Mammary epithelial cell (primary cell): Measurements from ENCODE around the gene LHFPL2.

ENCODE experiments used
- EZH2 ChIP-seq: IDR thresholded peaks from 2 replicates; pipeline ENCODE4 v1.6.1; 2012; ENCODE audit warnings: low read length, inconsistent platforms, borderline replicate concordance
- TF ChIP-seq, protein P1 (sequence below), 2 donors: IDR thresholded peaks in 1 of 2; conservative IDR thresholded peaks in 1 of 2; 2 replicates each; pipeline ENCODE4 v1.5.1; 2011 to 2012; ENCODE audit warnings: inconsistent platforms in 2 of 2, low read length in 2 of 2, mild to moderate bottlenecking in 2 of 2, control low read depth in 1 of 2, low read depth in 1 of 2; ENCODE audit not compliant: insufficient read depth in 1 of 2; ENCODE audit errors: extremely low read depth in 1 of 2

DNA sequence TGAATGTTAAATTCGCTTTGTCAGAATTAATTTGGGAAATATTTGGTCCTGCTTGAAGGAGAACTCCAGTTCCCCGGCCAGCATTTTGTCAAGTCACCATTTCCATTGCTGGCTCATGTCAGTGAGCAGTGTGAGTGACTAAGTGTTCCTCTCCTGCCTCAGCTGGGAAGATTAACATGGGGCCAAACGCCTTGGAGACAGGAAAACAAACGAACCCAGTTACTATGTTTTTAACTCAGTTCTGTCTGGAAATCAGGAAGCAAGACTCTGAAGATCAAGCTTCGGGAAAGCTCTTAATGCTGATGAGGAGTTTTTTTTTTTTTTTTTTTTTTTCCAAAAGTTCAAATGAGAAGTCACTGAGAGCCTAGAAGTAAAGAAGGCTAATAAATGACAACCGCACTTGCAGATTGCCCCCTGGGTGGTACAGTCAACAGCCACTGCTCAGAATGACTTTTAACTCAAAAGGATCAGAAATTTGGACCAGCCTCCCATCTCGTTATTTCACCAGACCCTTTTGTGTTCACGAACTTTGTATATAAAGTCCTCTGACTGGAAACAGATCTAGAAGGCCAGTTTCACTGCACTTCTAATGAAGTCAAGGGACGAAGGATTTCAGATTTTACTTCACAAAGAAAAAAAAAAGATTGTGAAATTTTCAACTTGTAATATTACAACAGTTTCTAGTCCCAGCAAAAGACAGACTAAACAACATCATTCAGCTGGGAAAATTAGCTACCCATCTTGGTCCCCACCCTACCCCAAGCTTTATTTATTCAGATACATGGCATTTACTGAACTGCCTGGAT is 121.3 kb downstream of the LHFPL2 start:
- TF ChIP-seq, protein P1, sequence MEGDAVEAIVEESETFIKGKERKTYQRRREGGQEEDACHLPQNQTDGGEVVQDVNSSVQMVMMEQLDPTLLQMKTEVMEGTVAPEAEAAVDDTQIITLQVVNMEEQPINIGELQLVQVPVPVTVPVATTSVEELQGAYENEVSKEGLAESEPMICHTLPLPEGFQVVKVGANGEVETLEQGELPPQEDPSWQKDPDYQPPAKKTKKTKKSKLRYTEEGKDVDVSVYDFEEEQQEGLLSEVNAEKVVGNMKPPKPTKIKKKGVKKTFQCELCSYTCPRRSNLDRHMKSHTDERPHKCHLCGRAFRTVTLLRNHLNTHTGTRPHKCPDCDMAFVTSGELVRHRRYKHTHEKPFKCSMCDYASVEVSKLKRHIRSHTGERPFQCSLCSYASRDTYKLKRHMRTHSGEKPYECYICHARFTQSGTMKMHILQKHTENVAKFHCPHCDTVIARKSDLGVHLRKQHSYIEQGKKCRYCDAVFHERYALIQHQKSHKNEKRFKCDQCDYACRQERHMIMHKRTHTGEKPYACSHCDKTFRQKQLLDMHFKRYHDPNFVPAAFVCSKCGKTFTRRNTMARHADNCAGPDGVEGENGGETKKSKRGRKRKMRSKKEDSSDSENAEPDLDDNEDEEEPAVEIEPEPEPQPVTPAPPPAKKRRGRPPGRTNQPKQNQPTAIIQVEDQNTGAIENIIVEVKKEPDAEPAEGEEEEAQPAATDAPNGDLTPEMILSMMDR (conservative IDR thresholded peaks at IDR 0.05 in 1 of 2, IDR thresholded peaks at IDR 0.05 in 1 of 2; ENCODE audit: extremely low read depth in 1 of 2, insufficient read depth in 1 of 2, low read depth in 1 of 2, low read length in 2 of 2): no peak
- no peak for TF ChIP-seq EZH2
